Activated CD4-positive, alpha-beta T cell treated with anti-CD3 and anti-CD28 coated beads, Interleukin-2, amount 10 ng/mL, durations not matched to agents 7 days and 5 days (primary cell): ENCODE data around the gene SKP2. TPM values are rescaled to one million over a fixed set of nuclear protein-coding genes. Genes with fewer than 3 reads are reported as not detected.

ENCODE experiments used
- CTCF ChIA-PET: fragments of 350-600 bp; sonication (Branson Sonifier 250); formaldehyde crosslinking; loops from one replicate; lab custom pipeline; 2021; ENCODE audit warnings: antibody characterized with exemption; lab: Charles Lee
- POLR2A ChIA-PET: fragments of 350-600 bp; sonication (Branson Sonifier 250); formaldehyde crosslinking; loops from one replicate; lab custom pipeline; 2021; ENCODE audit warnings: antibody characterized with exemption; lab: Charles Lee
- DNase-seq: peaks from one replicate; pipeline ENCODE4 v3.0.0-alpha.2; 2020
- H3K27ac Mint-ChIP-seq: one replicate; pipeline ENCODE4 v1.8.0; 2021; ENCODE audit warnings: mild to moderate bottlenecking, moderate library complexity, mixed read lengths
- H3K27me3 Mint-ChIP-seq: one replicate; pipeline ENCODE4 v1.8.0; 2021; ENCODE audit warnings: mixed read lengths
- H3K36me3 Mint-ChIP-seq: one replicate; pipeline ENCODE4 v1.8.0; 2021; ENCODE audit warnings: low read depth, mixed read lengths
- H3K4me1 Mint-ChIP-seq: one replicate; pipeline ENCODE4 v1.8.0; 2021; ENCODE audit warnings: mixed read lengths
- H3K4me3 Mint-ChIP-seq: one replicate; pipeline ENCODE4 v1.8.0; 2021; ENCODE audit warnings: mild to moderate bottlenecking, moderate library complexity, mixed read lengths
- H3K9me3 Mint-ChIP-seq: one replicate; pipeline ENCODE4 v1.8.0; 2021; ENCODE audit warnings: mixed read lengths
- total RNA-seq, 2 experiments: library from RNA; stranded (reverse); gene quantifications; one replicate each; pipeline ENCODE4 v1.2.3, GENCODE V29; 2021

The SKP2 gene
- total RNA-seq, 2 experiments from 2014 or later = 43.1 to 43.9 TPM

DNA sequence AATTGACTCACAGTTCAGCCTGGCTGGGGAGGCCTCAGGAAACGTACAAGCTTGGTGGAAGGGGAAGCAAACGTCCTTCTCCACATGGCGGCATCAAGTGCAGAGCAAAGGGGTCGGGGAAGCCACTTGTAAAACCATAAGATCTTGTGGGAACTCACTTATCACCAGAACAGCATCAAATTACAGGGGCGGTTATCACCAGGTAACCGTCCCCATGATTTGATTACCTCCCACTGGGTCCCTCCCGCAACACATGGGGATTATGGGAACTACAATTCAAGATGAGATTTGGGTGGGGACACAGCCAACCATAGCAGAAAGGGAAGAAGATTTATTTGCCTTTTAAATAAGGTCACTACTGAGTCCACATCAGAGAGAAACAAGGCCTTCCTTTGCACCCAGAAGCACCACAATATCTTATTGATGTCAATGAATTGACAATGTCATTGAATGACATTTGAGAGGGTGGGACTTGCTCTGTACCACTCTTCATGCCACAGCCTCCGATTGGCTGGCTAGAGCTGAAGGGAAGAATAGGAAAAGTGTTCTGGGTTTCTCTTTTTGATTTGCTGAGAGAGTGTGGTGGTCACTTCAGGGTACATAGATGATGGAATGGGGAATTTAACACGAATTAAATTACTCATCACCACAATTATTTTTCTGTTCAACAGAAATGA lies 11.0 kb downstream of the SKP2 start:
- POLR2A ChIA-PET = interaction anchor here (0.6 kb wide), 1 partner anchor 12 kb away, joined by 3 read pairs; no protein-coding TSS in a partner anchor

DNA sequence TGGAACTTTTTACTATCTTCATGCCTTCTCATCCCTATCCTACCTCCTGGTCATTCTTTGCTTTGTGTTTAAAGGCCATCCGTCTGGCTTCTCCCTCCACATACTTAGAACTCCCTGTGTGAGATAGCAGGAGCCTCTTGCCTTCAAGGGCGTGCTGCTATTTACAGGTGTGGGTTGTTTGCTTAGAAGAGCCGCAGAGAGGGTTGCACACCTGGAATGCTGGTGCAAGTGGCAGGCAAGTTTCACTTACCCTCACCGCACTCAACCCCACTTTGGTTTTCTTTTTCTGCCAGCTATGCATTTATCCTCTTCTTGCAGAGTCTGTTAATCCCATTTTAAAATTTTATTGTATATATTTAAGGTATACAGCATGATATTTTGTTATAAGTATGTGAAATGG lies 12.6 kb downstream of the SKP2 start:
- DNase-seq = no peak
- Mint-ChIP-seq H3K36me3 (peaks cover 67% of the 10 kb centered on the region), H3K27me3 (no peaks in the 10 kb centered on the region), H3K9me3 (no peaks in the 10 kb centered on the region), H3K4me3 (no peak overlapping the region), H3K27ac (no peak overlapping the region), H3K4me1 (peaks cover 38% of the 10 kb centered on the region)
- CTCF ChIA-PET = interaction anchor here (0.6 to 1.4 kb wide), 3 partner anchors 13 to 1245 kb away, joined by 3 to 4 read pairs (median 3); partner anchors contain the start of genes LMBRD2 and SKP2
- POLR2A ChIA-PET = no interaction called here

More for the DNA sequence above, 11.0 kb downstream of the SKP2 start:
- Mint-ChIP-seq H3K27me3 (no peaks in the 10 kb centered on the region), H3K4me1 (peaks cover 34% of the 10 kb centered on the region), H3K27ac (no peak overlapping the region), H3K4me3 (no peak overlapping the region), H3K9me3 (no peaks in the 10 kb centered on the region), H3K36me3 (peaks cover 65% of the 10 kb centered on the region)
- DNase-seq = no peak
- CTCF ChIA-PET = interaction anchor here (1.4 kb wide), 1 partner anchor 11 kb away, joined by 4 read pairs; the partner anchor contains the start of genes LMBRD2 and SKP2

DNA sequence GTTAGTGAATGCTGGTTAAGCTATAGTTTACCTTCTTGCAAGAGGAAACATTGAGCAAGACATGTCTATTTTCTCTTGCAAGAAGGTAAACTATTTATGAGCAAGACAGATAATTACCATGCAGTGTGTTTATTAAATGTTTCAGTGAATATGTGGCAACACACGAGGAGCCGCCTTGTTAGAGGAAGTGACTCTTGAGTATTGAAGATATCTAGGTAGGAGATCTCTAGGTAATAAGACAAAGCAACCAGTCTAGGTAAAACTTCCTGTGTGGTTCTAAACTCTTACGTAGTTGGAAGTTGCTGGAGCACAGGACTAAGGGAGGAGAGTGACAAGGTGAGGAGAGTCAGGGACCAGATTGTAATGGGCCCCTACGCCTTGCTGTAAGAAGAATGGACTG lies 16.8 kb downstream of the SKP2 start:
- ChIA-PET CTCF (no interaction called here), POLR2A (no interaction called here)
- peaks cover 17% of the 10 kb centered on the region for H3K4me1 Mint-ChIP-seq
- no peaks in the 10 kb centered on the region for H3K27me3 Mint-ChIP-seq
- H3K36me3 Mint-ChIP-seq = peaks cover 62% of the 10 kb centered on the region
- no peaks in the 10 kb centered on the region for H3K9me3 Mint-ChIP-seq
- no peak for DNase-seq
- no peak overlapping the region for H3K4me3 Mint-ChIP-seq
- peak overlapping the region; percentile 17 for H3K27ac Mint-ChIP-seq

DNA sequence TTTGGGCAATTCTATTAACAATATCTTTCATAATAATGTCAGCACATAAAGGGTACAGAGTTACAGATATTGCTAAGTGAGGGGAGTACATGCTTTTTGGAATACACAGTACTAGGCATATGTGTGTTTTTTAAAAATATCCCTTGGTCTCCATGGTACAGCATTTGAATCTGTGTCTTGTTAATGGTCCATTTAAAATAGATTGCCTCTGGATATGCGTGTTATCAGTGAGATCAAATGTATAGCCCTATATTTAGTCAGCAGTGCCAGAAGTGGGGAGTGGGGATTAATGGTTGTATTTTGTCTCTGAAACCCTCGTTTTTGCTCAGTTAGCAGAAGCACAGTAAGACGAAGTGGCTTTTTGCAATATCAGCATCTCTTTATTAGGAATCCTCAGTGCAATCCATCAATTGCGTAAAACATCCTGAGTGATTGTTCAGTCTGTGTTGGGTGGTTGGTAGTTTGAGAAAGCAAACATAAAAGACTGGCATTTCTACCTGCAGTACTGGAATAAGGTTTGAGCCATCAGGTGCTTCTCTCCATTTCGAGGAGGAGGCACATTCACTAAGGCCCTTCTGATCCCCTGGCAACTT lies 19.0 kb downstream of the SKP2 start:
- Mint-ChIP-seq H3K27ac (no peak overlapping the region), H3K36me3 (peaks cover 70% of the 10 kb centered on the region), H3K9me3 (no peaks in the 10 kb centered on the region), H3K4me1 (peaks cover 17% of the 10 kb centered on the region), H3K4me3 (no peak overlapping the region), H3K27me3 (no peaks in the 10 kb centered on the region)
- ChIA-PET CTCF (interaction anchor here (1.3 kb wide), 1 partner anchor 11 kb away, joined by 4 read pairs; no protein-coding TSS in a partner anchor), POLR2A (no interaction called here)
- no peak for DNase-seq

DNA sequence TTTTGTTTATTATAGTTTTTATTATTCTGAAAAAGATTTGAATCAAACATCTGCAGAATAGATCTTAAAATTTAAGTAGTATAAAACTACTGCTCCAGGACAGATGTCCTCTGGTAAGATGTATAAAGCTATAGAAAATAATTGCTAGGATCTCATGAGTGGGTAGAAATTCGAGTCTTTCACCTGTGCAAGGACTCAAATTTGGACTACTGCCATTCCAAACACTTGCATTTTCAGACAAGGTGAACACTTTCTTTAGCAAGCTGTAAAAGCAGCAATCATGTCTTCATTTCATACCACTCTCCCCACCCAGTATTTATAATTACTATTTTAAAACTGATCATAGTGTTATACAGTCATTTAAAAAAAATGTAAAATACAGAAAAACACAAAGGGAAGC lies 20.7 kb downstream of the SKP2 start:
- Mint-ChIP-seq H3K9me3 (no peaks in the 10 kb centered on the region), H3K4me1 (peaks cover 17% of the 10 kb centered on the region), H3K27ac (no peak overlapping the region), H3K4me3 (no peak overlapping the region), H3K36me3 (peaks cover 68% of the 10 kb centered on the region), H3K27me3 (no peaks in the 10 kb centered on the region)
- POLR2A ChIA-PET = no interaction called here
- CTCF ChIA-PET = no interaction called here
- DNase-seq = no peak

DNA sequence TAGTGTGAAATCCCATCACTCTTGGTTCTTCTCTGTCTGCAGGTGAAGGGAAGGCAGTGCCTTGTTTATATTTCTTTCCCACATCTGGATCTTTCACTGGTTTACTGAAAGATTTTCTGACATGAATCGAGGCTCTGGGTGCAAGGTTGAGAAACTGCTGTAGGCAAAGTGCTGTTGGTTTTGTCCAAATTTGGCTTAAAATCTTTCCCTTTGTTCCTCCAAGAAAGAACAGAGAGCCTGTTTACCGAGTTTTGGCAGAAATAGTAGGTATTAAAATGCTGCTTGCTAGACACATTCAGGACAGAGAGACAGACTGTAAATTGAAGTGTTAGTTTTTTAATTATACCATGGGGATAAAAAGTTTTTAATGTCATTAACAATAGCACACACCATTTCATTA lies 21.5 kb downstream of the SKP2 start:
- POLR2A ChIA-PET = no interaction called here
- H3K9me3 Mint-ChIP-seq = no peaks in the 10 kb centered on the region
- no peak overlapping the region for H3K27ac Mint-ChIP-seq
- H3K36me3 Mint-ChIP-seq = peaks cover 66% of the 10 kb centered on the region
- H3K4me3 Mint-ChIP-seq = no peak overlapping the region
- CTCF ChIA-PET = no interaction called here
- DNase-seq = no peak
- H3K27me3 Mint-ChIP-seq = no peaks in the 10 kb centered on the region
- peaks cover 9% of the 10 kb centered on the region for H3K4me1 Mint-ChIP-seq

DNA sequence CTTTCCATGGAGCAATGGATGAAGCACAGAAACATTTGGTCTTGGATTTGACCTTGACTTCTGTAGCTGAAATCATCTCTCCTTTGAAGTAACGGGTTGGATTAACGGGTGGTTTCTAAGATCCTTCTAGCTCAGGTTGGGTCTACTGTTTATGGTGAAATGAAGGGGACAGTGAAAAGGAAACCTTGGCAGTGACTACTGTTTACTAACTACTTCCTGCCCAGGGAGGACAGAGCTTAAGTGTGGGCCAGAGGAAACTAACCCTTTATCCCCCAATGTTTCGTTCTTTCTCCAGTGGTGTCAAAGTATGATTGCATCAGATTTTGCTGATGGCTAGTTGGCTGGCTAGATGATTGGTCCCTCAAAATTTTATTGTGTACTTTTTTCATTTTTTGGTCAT lies 22.2 kb downstream of the SKP2 start:
- CTCF ChIA-PET = no interaction called here
- peaks cover 66% of the 10 kb centered on the region for H3K36me3 Mint-ChIP-seq
- no peak for DNase-seq
- POLR2A ChIA-PET = no interaction called here
- H3K4me1 Mint-ChIP-seq = peaks cover 3% of the 10 kb centered on the region
- no peaks in the 10 kb centered on the region for H3K27me3 Mint-ChIP-seq
- no peaks in the 10 kb centered on the region for H3K9me3 Mint-ChIP-seq
- no peak overlapping the region for H3K27ac Mint-ChIP-seq
- H3K4me3 Mint-ChIP-seq = no peak overlapping the region

DNA sequence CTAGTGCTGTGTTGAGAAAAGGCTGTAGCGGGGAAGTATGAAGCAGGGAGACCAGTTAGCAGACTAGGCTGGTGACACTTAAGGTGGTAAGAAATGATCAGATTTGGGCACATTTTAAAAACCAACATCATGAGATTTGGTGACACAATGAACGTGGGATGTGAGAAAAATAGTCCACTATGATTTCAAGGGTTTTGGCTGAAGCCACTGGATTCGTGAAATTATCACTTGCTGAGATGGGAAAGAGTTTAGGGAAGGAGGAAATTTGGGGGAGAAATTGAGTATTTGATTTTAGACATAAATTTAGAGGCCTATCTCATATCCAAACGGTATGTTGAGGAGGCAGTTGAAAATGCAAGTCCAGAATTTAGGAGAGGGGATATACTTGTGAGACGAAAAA lies 23.1 kb downstream of the SKP2 start:
- Mint-ChIP-seq H3K4me3 (no peak overlapping the region), H3K27me3 (no peaks in the 10 kb centered on the region), H3K36me3 (peaks cover 65% of the 10 kb centered on the region), H3K4me1 (no peaks in the 10 kb centered on the region), H3K9me3 (no peaks in the 10 kb centered on the region), H3K27ac (no peak overlapping the region)
- no peak for DNase-seq
- ChIA-PET CTCF (no interaction called here), POLR2A (no interaction called here)

DNA sequence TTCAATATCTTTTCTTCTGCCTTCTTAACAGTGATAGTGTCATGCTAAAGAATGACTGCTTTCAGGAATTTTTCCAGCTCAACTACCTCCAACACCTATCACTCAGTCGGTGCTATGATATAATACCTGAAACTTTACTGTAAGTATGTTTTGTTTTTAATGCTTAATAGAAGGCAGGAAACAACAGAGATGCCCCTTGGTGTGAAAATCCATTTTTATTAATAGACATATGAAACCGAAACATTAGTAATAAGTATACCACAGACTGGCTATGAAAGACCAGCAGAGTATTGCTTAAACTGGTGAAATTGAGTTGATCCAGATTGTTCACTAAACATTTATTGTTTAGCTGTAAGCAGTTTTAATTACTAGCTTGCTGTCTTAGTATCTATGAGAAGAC lies 25.2 kb downstream of the SKP2 start:
- Mint-ChIP-seq H3K9me3 (no peaks in the 10 kb centered on the region), H3K4me1 (no peaks in the 10 kb centered on the region), H3K4me3 (no peak overlapping the region), H3K36me3 (peaks cover 75% of the 10 kb centered on the region), H3K27ac (no peak overlapping the region), H3K27me3 (no peaks in the 10 kb centered on the region)
- DNase-seq = no peak
- ChIA-PET CTCF (no interaction called here), POLR2A (no interaction called here)

DNA sequence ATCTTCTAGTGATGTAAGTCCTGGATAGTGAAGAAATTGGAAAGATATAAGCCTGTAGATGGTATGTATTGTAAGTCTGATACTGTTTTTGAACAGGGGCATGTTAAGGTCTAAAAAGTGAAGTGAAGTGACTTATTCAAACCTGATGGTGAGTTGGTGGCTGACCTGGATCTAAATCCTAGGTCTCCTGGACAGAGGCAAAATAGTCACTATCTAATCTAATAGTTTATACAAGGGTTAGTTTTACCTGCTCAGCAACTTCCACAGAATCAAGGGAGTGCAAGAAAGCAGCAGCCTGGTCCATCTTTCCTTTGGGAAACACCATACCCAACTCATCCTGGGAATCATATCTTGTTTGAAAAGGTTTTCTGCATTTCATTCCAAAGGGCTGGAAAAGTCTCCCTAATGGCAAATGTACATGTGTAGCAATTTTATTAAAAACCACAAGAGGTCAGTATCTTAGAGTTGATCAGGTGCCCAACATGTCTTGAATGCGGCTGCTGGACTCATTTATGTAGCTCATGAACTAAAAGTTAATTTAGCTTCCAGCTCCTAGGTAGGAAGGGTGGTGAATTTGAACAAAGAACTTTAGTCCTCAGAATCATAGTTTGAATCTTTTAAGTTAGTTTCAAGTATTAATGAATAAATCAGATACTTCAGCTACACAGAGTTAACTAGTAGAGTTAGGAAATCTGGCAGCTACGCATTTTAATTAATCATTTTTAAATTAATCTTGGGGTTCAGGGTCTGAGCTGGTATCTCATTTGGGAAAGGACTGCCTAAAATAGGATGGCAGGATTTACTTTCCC lies 26.0 kb downstream of the SKP2 start:
- H3K4me3 Mint-ChIP-seq = no peak overlapping the region
- no peaks in the 10 kb centered on the region for H3K9me3 Mint-ChIP-seq
- ChIA-PET CTCF (interaction anchor here (1.1 to 1.2 kb wide), 2 partner anchors 18 to 25 kb away, joined by 3 read pairs; no protein-coding TSS in a partner anchor), POLR2A (no interaction called here)
- no peak for DNase-seq
- H3K27me3 Mint-ChIP-seq = no peaks in the 10 kb centered on the region
- peaks cover 81% of the 10 kb centered on the region for H3K36me3 Mint-ChIP-seq
- no peak overlapping the region for H3K27ac Mint-ChIP-seq
- no peaks in the 10 kb centered on the region for H3K4me1 Mint-ChIP-seq

DNA sequence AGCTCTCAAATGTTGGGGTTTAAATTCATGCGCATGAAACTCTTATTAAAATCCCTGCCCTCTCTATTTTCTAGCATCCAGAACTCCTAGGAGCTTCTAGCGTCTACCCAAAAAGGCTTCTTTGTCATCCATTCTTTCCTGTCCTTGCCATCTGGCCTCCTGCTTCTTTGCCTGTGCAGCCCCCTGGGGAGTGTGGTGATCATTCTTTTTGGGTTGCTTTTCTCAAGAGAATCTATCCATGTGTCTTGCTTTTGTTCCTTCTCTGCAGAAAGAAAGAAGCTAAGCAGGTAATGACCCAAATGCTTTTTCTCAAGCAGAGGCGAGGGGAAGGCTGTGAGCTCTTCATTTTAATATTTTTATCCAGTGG lies 26.6 kb downstream of the SKP2 start:
- H3K27ac Mint-ChIP-seq = no peak overlapping the region
- no peak overlapping the region for H3K4me3 Mint-ChIP-seq
- no peaks in the 10 kb centered on the region for H3K27me3 Mint-ChIP-seq
- H3K9me3 Mint-ChIP-seq = no peaks in the 10 kb centered on the region
- H3K36me3 Mint-ChIP-seq = peaks cover 77% of the 10 kb centered on the region
- no peaks in the 10 kb centered on the region for H3K4me1 Mint-ChIP-seq
- POLR2A ChIA-PET = no interaction called here
- CTCF ChIA-PET = interaction anchor here (1.1 to 1.2 kb wide), 2 partner anchors 18 to 24 kb away, joined by 3 read pairs; no protein-coding TSS in a partner anchor
- DNase-seq = no peak

DNA sequence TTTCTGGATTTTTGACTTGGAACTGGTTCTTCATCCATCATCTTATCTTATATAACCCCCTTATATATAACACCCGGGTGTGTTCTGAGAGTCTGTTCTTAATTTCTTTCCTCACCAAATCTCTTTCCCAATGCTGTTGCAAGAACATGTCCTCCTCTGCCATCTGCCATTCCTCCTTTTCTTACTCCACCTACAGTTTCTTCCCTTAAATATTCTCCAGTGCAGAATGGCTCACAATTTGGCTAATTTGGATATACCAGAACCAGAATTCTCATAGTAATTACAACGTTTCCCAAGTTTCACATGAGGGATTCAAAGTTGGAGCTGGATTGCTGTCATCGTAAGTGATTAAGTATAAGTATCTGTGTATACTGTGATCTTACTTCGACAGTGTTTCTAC lies 28.0 kb downstream of the SKP2 start:
- ChIA-PET CTCF (no interaction called here), POLR2A (no interaction called here)
- Mint-ChIP-seq H3K4me3 (no peak overlapping the region), H3K27ac (no peak overlapping the region), H3K27me3 (no peaks in the 10 kb centered on the region), H3K4me1 (no peaks in the 10 kb centered on the region), H3K9me3 (no peaks in the 10 kb centered on the region), H3K36me3 (peaks cover 72% of the 10 kb centered on the region)
- no peak for DNase-seq
